ENCODE data around the gene MRM3. TPM values are rescaled to one million over a fixed set of nuclear protein-coding genes. Genes with fewer than 3 reads are reported as not detected.
"Not testable (repeated sequence)": the region's sequence is repeated elsewhere in the genome, so short reads cannot be mapped to it uniquely, and the experiment has no call there.

Gene MRM3
- total RNA-seq, 2 donors from 2014 or later: 23.2 to 28.5 TPM

GRCh38 chr17:801660-802059 is 19.5 kb downstream of the MRM3 start:
- ATAC-seq: no peak
- no peaks in the 10 kb centered on the region for H3K9me3 Mint-ChIP-seq
- no peak overlapping the region for H3K27ac Mint-ChIP-seq
- no peak for DNase-seq (ENCODE audit: low spot score in 2 of 2)
- no peaks in the 10 kb centered on the region for H3K36me3 Mint-ChIP-seq

- no peaks in the 10 kb centered on the region for H3K9me3 Mint-ChIP-seq
- ATAC-seq (no peak), DNase-seq (ENCODE audit: low spot score in 2 of 2) (no peak)
- H3K36me3 Mint-ChIP-seq: no peaks in the 10 kb centered on the region
- H3K27ac Mint-ChIP-seq: no peak overlapping the region
Measured at GRCh38 chr17:802481-802880, 20.3 kb downstream of the MRM3 start.

DNA sequence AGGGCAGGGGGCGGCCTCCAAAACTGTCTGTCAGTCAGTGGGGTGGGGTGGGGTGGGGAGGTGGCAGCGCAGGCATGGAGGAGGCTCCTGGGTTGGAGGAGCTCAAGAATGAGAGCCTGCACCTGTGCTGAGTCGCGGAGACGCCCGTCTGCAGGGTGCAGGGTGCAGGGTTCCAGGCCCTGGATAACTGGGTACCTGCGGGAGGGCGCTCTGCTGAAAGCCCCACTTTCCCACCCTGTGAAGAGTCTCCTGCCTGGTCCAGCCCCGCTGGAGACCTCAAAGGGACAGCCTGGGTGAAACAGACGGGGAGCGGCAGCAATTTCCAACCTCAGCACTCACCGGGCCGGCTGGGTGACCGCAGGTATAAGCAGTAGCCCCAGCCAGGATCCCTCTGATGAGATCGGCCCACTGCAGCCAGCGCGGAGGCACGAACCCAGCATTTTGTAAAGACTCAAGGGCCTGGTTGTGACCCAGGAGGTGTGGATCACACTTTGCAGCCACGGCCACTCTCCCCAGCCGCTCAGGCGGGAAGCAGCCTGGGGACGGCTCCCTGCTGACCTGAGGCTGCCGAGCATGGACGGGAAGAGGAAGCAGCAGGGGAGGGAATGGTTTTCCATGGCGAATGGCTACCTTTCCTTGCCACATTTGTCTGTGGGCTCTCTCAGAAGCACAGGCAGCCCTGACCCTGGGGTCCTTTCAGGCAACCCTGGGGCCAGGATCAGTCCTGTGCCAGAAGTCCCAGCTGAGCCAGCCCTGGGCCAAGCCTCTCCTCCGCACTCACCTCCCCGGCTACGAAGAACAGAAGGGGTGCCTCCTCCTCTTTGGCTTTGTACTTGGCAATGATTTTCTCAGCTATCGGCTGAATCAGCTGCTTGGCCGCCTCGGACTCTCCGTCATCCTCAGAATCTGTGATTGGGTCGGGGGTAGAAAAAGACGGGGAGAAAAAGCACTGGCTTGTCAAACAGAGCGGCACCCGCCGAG is 21.0 kb downstream of the MRM3 start:
- no peaks in the 10 kb centered on the region for H3K9me3 Mint-ChIP-seq
- no peaks in the 10 kb centered on the region for H3K36me3 Mint-ChIP-seq
- ATAC-seq: no peak
- DNase-seq (ENCODE audit: low spot score in 2 of 2): no peak
- H3K27ac Mint-ChIP-seq: no peak overlapping the region

DNA sequence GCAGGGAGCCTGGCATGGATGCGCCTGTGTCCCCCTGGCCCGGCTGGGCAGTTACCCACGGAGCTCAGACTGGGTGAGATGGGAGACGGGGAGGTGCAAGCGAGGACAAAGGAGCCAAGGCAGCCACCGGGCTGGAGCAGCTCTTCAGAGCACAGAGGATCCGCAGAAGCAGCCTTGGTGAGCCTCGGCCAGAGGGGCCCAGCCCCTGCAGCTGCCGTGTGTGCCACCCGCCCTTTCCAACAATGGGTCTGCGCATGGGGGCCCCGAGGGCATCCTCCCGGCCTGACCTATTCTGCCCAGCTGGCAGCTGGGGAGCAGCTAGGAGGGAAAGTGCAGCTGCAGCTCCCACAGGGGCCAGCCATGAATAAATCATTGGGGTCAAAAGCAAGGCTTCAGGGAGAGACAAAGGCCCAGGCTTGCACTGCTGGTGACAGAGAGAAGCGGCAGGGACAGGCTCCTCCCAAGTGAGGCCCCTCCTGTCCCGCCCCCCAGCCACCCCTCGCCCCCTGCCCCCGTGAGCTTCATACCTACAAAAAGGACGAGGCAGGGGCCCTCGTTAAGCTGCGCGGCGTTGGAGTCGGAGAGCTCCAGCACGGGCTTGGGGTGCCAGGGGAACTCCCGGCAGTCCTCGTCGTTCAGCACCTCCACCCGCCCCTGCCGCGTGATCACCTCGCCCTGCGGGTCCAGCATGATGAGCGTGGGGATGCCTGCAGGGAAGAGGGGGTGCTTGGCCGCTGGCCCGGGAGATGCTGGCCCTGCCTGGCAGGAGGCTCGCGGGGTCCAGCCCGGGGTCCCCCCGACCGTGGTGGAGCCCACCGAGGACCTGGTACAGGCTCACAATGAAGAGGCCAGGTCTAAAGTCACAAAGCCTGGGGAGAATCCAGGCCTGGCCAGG is 22.6 kb downstream of the MRM3 start:
- Mint-ChIP-seq H3K9me3 (no peaks in the 10 kb centered on the region), H3K27ac (no peak overlapping the region), H3K36me3 (no peaks in the 10 kb centered on the region)
- DNase-seq (ENCODE audit: low spot score in 2 of 2) (no peak), ATAC-seq (no peak)

GRCh38 chr17:805886-806285 is 23.7 kb downstream of the MRM3 start:
- not testable (repeated sequence) for ATAC-seq; H3K36me3 Mint-ChIP-seq; H3K27ac Mint-ChIP-seq; DNase-seq (ENCODE audit: low spot score in 2 of 2); H3K9me3 Mint-ChIP-seq

GRCh38 chr17:806346-806745 is 24.2 kb downstream of the MRM3 start:
- no peaks in the 10 kb centered on the region for H3K9me3 Mint-ChIP-seq
- H3K36me3 Mint-ChIP-seq: no peaks in the 10 kb centered on the region
- H3K27ac Mint-ChIP-seq: no peak overlapping the region
- ATAC-seq: no peak
- no peak for DNase-seq (ENCODE audit: low spot score in 2 of 2)

DNA sequence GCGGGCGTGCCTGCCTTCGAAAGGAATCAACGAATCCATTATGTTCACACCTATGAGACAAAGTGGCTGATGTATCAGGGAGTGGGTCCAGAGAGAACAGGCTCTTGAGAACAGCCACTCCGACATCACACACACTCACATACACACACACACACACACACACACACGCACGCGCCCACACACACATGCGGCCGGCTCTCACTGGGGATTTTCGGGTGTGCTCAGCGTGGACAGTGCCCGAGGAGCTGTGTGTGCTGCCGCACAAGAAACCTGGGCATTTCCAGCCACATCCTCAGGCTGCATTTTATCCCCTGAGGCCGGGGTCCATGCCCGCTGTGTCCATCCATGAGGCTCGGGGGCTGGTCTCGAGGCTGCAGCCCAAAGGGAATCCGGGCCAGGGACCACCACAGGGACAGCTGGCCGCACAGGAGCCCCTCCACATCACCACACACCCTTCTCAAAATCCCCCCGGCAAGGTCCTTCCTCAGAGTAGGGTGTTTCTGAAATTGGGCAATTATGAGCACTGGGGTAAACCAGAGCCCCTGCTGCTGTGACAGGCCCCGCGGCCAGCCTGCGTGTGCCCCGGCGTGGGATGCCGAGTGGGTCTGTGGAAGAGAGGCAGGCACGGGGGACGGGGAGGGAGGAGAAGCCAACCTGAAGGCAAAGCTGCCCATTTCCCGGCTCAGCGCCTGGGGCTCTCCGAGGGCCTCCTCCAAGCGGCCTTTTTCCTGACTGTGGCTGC is 24.8 kb downstream of the MRM3 start:
- no peak for ATAC-seq
- H3K9me3 Mint-ChIP-seq: no peaks in the 10 kb centered on the region
- no peak overlapping the region for H3K27ac Mint-ChIP-seq
- no peaks in the 10 kb centered on the region for H3K36me3 Mint-ChIP-seq
- DNase-seq (ENCODE audit: low spot score in 2 of 2): no peak

DNA sequence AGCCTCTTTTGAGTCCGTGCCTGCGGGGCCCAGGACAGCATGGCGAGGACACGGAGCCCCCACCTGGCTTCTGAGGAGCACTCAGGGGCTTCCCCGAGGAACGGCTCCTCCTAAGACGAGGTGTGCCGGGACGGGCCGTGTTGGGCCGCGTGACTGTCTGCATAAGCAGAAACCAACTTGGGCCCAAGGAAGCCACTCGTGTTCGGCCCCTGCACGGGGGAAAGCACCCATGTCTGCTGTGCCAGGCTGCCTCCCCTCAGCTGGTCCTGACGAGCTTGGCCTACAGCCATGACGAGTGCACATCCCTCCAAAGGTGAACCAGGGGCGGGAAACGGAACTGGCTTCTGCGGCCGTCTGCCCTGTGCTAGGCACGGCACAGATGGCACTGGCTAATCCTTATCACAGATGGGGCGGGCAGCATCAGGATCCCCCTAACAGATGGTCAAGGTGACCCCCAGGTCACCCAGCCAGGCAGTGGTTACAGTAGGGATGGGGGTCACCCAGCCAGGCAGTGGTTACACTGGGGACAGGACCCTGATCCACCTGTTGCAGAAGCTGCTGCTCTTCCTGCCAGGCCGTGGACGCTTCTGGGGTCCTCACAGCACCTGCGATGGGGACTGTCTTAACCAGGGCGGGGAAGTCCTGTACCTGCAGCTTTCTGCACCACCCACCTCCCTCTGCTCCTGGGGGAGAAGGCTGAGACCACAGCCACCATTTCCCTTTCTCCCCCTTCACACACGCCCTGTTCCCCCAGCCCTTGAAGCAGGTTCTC is 25.6 kb downstream of the MRM3 start:
- H3K9me3 Mint-ChIP-seq: peaks cover 0 to 5% of the 10 kb centered on the region in 2 donors
- DNase-seq (ENCODE audit: low spot score in 2 of 2) (no peak), ATAC-seq (no peak)
- no peak overlapping the region for H3K27ac Mint-ChIP-seq
- H3K36me3 Mint-ChIP-seq: no peaks in the 10 kb centered on the region

DNA sequence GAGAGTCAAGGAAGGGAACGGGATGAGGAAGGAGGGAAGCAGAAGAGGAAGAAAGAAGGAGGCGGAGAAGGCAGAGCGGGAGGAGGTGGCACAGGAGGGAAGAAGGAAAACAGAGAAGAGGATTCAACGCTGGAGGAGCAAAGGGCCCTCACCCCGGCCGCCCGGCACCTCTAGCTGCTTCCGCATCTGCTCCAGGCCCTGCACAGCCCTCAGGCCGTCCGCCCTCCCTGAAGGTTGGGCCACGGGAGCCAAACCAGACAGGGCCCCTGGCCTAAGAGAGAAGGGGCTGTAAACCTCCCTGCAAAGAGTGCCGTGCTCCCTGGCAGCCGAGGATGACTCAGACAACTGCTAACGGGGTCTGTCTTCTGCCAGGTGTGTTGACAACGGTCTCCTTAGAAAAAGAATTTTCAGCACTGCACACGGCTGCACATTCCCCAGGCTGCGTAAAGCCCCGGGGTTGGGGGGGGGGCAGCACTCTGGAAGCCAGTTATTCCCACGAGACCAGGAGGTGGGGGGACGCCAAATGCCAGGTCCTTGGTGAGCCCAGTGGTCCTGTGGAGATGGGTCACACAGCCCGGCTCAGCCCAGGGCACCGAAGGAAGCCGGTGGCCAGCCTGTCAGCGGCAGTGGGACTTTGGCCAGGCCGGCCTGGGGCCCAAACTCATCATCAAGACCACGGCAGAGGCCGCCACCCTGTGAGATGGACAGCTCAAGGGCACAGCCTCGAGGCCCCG is 29.1 kb downstream of the MRM3 start:
- ATAC-seq (no peak), DNase-seq (ENCODE audit: low spot score in 2 of 2) (no peak)
- H3K27ac Mint-ChIP-seq: no peak overlapping the region
- H3K9me3 Mint-ChIP-seq: peaks cover 0 to 5% of the 10 kb centered on the region in 2 donors
- H3K36me3 Mint-ChIP-seq: no peaks in the 10 kb centered on the region

- Mint-ChIP-seq H3K27ac (no peak overlapping the region), H3K9me3 (peaks cover 0 to 5% of the 10 kb centered on the region in 2 donors), H3K36me3 (no peaks in the 10 kb centered on the region)
- DNase-seq (ENCODE audit: low spot score in 2 of 2) (no peak), ATAC-seq (no peak)
Measured at GRCh38 chr17:812638-813204, 30.6 kb downstream of the MRM3 start.

GRCh38 chr17:814371-814770 is 32.2 kb downstream of the MRM3 start:
- Mint-ChIP-seq H3K36me3 (no peaks in the 10 kb centered on the region), H3K27ac (no peak overlapping the region), H3K9me3 (peaks cover 0 to 5% of the 10 kb centered on the region in 2 donors)
- DNase-seq (ENCODE audit: low spot score in 2 of 2): no peak
- ATAC-seq: no peak

GRCh38 chr17:819251-819650 is 37.1 kb downstream of the MRM3 start:
- H3K9me3 Mint-ChIP-seq: no peaks in the 10 kb centered on the region
- ATAC-seq (no peak), DNase-seq (ENCODE audit: low spot score in 2 of 2) (no peak)
- H3K27ac Mint-ChIP-seq: no peak overlapping the region
- no peaks in the 10 kb centered on the region for H3K36me3 Mint-ChIP-seq

DNA sequence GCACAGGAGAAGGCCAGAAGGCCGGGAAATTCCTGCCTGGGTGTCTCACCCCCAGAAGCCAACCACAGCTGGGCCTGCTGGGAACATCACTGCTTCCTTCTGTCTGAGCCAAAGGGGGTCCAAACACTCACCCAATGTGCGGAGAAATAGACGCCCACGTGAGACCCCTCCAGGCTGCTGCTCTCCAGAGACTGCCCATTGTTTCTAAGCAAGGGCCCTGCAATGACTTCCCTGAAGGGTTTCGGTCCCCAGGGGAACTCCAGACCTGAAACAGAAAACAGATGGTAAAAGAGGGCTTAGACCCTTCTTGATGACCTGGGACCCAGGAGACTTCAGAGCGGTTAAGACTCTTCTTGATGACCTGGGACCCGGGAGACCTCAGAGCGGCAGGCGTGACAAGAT is 41.3 kb downstream of the MRM3 start:
- no peak for DNase-seq (ENCODE audit: low spot score in 2 of 2)
- no peak for ATAC-seq
- peak overlapping the region in 1 of 2 donors; percentile 20 for H3K27ac Mint-ChIP-seq

DNA sequence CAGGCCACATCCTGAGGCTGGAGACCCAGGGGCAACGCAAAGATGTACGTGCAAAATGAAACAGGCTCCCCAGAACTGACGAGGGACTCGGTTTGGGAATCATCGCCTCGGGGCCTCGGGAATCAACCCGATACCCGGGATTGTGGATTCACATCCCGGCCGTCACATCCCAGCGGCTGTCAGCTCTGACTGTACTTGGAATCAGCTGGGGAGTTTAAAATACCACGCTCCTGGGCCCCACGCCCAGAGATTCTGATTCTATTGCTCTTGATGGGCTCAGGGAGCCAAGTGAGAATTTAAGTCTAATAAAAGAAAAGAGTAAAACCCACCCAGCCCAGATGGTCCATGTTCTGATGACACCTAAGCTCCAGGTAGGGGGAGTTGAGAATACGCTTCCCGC is 42.2 kb downstream of the MRM3 start:
- H3K27ac Mint-ChIP-seq: no peak overlapping the region
- DNase-seq (ENCODE audit: low spot score in 2 of 2) (no peak), ATAC-seq (no peak)
- no peaks in the 10 kb centered on the region for H3K36me3 Mint-ChIP-seq
- no peaks in the 10 kb centered on the region for H3K9me3 Mint-ChIP-seq

More for the DNA sequence above, 41.3 kb downstream of the MRM3 start:
- H3K36me3 Mint-ChIP-seq: no peaks in the 10 kb centered on the region
- H3K9me3 Mint-ChIP-seq: no peaks in the 10 kb centered on the region

DNA sequence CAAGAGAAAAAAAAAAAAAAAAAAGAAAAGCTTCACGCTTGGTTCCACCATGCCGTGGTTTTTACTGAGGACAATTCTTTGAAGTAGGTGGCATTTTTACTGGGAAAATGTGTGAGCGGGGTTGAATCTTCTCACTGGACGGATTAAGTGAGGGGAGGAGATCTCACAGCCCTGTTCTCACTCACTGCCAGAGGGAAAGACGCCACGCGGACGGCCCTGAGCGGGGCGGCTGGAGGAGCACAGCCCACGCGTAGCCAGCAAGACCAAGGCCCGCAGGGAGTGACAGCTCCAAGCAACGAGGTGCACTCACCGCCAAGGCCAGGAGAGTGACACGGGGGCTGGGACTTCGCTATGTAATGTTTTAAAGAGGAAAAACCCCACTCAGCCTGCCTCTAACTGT is 43.1 kb downstream of the MRM3 start:
- DNase-seq (ENCODE audit: low spot score in 2 of 2) (no peak), ATAC-seq (no peak)
- Mint-ChIP-seq H3K36me3 (no peaks in the 10 kb centered on the region), H3K9me3 (no peaks in the 10 kb centered on the region), H3K27ac (no peak overlapping the region)

Measured in activated naive CD4-positive, alpha-beta T cell treated with anti-CD3 and anti-CD28 coated beads, Interleukin-2, amount 50 U/mL, for 72 hours (primary cell).